ENCODE results near the gene NLRX1. TPM values are rescaled to one million over a fixed set of nuclear protein-coding genes. Genes with fewer than 3 reads are reported as not detected.
"Not testable (repeated sequence)": the region's sequence is repeated elsewhere in the genome, so short reads cannot be mapped to it uniquely, and the experiment has no call there.

The NLRX1 gene
- total RNA-seq, 1 donor from 2014 or later: 1.7 TPM

DNA sequence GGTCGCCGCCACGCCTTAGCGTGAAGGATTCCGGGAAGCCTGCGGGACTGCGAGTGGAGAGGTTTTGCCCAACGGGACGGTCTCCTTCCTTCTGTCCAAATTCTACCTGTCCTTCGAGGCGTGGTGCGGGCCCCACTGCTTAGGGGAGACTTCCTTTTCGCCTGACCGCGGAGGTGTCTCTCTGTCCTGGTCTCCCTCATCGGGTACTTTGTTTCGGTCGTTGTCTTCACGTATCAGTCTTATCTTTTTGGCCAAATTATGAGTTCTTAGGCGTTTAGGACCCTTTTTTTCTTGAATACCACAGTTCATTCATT is 46.8 kb upstream of the NLRX1 start:
- Mint-ChIP-seq H3K9me3 (ENCODE audit: unreplicated experiment) (peaks cover 7% of the 10 kb centered on the region), H3K27ac (ENCODE audit: unreplicated experiment) (peak overlapping the region; percentile 90), H3K36me3 (ENCODE audit: unreplicated experiment) (no peaks in the 10 kb centered on the region), H3K4me1 (ENCODE audit: low read depth, unreplicated experiment) (peaks cover 18% of the 10 kb centered on the region), H3K4me3 (ENCODE audit: unreplicated experiment) (peak overlapping the region; percentile 99), H3K27me3 (ENCODE audit: unreplicated experiment) (peaks cover 3% of the 10 kb centered on the region)
- TF ChIP-seq, protein P1, sequence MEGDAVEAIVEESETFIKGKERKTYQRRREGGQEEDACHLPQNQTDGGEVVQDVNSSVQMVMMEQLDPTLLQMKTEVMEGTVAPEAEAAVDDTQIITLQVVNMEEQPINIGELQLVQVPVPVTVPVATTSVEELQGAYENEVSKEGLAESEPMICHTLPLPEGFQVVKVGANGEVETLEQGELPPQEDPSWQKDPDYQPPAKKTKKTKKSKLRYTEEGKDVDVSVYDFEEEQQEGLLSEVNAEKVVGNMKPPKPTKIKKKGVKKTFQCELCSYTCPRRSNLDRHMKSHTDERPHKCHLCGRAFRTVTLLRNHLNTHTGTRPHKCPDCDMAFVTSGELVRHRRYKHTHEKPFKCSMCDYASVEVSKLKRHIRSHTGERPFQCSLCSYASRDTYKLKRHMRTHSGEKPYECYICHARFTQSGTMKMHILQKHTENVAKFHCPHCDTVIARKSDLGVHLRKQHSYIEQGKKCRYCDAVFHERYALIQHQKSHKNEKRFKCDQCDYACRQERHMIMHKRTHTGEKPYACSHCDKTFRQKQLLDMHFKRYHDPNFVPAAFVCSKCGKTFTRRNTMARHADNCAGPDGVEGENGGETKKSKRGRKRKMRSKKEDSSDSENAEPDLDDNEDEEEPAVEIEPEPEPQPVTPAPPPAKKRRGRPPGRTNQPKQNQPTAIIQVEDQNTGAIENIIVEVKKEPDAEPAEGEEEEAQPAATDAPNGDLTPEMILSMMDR (IDR thresholded peaks at IDR 0.05; ENCODE audit: partially characterized antibody, unreplicated experiment): no peak
- DNase-seq: no peak

- H3K36me3 Mint-ChIP-seq (ENCODE audit: unreplicated experiment): no peaks in the 10 kb centered on the region
- peaks cover 2% of the 10 kb centered on the region for H3K9me3 Mint-ChIP-seq (ENCODE audit: unreplicated experiment)
- no peak for DNase-seq
- H3K27me3 Mint-ChIP-seq (ENCODE audit: unreplicated experiment): peaks cover 1% of the 10 kb centered on the region
- H3K4me3 Mint-ChIP-seq (ENCODE audit: unreplicated experiment): no peak overlapping the region
- peaks cover 11% of the 10 kb centered on the region for H3K4me1 Mint-ChIP-seq (ENCODE audit: low read depth, unreplicated experiment)
- H3K27ac Mint-ChIP-seq (ENCODE audit: unreplicated experiment): no peak overlapping the region
- TF ChIP-seq, protein P1 (IDR thresholded peaks at IDR 0.05; ENCODE audit: partially characterized antibody, unreplicated experiment): no peak
Measured at GRCh38 chr11:119125821-119126220, 42.7 kb upstream of the NLRX1 start.

DNA sequence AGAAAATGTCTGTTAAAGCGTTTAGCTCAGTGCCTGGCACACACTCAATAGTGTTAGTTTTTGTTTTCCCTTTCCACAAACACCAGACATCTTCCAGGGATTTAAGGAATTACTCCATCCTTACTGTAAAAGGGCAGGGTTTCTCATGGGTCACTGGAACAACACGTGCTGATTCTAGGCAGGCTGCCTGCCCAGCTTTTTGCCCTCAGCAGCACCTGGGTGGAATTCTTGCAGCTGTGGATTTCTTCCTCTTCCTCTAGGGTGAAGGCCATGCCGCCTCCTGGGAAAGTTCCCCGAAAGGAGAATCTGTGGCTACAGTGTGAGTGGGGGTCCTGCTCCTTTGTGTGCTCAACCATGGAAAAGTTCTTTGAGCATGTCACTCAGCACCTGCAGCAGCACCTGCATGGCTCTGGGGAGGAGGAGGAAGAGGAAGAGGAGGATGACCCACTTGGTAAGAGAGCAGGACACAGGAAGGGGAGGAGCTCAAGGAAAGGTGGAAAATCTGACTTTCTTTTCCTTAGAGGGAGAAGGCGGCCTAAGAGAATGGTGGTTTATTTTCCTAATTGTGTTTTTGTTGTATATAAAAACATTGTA is 41.8 kb upstream of the NLRX1 start:
- Mint-ChIP-seq H3K4me3 (ENCODE audit: unreplicated experiment) (no peak overlapping the region), H3K9me3 (ENCODE audit: unreplicated experiment) (no peaks in the 10 kb centered on the region), H3K4me1 (ENCODE audit: low read depth, unreplicated experiment) (peaks cover 9% of the 10 kb centered on the region), H3K27ac (ENCODE audit: unreplicated experiment) (no peak overlapping the region), H3K27me3 (ENCODE audit: unreplicated experiment) (no peaks in the 10 kb centered on the region), H3K36me3 (ENCODE audit: unreplicated experiment) (no peaks in the 10 kb centered on the region)
- TF ChIP-seq, protein P1 (IDR thresholded peaks at IDR 0.05; ENCODE audit: partially characterized antibody, unreplicated experiment): no peak
- DNase-seq: no peak

DNA sequence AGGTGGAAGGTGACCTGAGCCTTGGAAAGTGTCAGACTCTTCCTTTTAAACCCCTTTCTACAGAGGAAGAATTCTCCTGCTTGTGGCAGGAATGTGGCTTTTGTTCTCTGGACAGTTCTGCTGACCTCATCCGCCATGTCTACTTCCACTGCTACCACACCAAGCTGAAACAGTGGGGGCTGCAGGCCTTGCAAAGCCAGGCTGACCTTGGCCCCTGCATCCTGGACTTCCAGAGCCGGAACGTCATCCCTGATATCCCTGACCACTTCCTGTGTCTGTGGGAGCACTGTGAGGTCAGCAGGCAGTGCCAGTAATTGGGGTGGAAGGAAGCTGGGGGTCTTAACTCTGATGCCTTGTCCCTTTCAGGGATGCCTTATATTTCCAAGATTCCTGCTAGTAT is 37.9 kb upstream of the NLRX1 start:
- Mint-ChIP-seq H3K36me3 (ENCODE audit: unreplicated experiment) (no peaks in the 10 kb centered on the region), H3K9me3 (ENCODE audit: unreplicated experiment) (no peaks in the 10 kb centered on the region), H3K27me3 (ENCODE audit: unreplicated experiment) (no peaks in the 10 kb centered on the region), H3K4me3 (ENCODE audit: unreplicated experiment) (no peak overlapping the region), H3K27ac (ENCODE audit: unreplicated experiment) (no peak overlapping the region), H3K4me1 (ENCODE audit: low read depth, unreplicated experiment) (no peaks in the 10 kb centered on the region)
- TF ChIP-seq, protein P1 (IDR thresholded peaks at IDR 0.05; ENCODE audit: partially characterized antibody, unreplicated experiment): no peak
- DNase-seq: no peak

DNA sequence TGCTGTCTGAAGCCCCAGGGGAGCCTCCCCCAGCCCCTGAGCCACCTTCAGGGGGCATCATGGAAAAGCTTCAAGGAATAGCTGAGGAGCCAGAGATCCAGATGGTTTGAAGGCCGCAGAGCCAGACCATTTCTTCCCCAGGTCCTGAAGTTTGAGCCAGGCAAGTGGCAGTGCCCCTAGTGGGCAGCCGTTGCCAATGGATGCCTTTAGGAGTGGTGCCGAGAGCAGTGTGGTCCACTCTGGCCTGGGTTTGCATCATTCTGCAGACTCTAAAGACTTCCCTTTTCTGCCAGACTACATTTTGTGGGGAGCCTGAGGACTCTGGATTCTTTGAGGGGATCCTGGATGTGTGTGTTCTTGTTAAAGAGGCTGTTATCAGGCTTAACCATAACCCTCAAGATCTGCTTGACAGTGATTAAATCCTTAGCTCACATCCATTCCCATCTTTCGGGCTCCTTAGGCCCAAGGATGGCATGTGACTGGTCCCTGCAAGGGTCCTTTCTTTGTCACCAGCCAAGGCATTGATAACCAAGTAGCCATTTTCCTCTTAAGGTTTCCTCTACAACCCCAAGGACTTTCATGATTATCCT is 34.0 kb upstream of the NLRX1 start:
- H3K4me3 Mint-ChIP-seq (ENCODE audit: unreplicated experiment): no peak overlapping the region
- H3K9me3 Mint-ChIP-seq (ENCODE audit: unreplicated experiment): no peaks in the 10 kb centered on the region
- DNase-seq: no peak
- no peaks in the 10 kb centered on the region for H3K27me3 Mint-ChIP-seq (ENCODE audit: unreplicated experiment)
- TF ChIP-seq, protein P1 (IDR thresholded peaks at IDR 0.05; ENCODE audit: partially characterized antibody, unreplicated experiment): peak; percentile 51
- H3K27ac Mint-ChIP-seq (ENCODE audit: unreplicated experiment): no peak overlapping the region
- no peaks in the 10 kb centered on the region for H3K36me3 Mint-ChIP-seq (ENCODE audit: unreplicated experiment)
- no peaks in the 10 kb centered on the region for H3K4me1 Mint-ChIP-seq (ENCODE audit: low read depth, unreplicated experiment)

GRCh38 chr11:119139276-119139675 is 29.2 kb upstream of the NLRX1 start:
- not testable (repeated sequence) for H3K27ac Mint-ChIP-seq (ENCODE audit: unreplicated experiment); H3K9me3 Mint-ChIP-seq (ENCODE audit: unreplicated experiment); H3K36me3 Mint-ChIP-seq (ENCODE audit: unreplicated experiment); H3K4me1 Mint-ChIP-seq (ENCODE audit: low read depth, unreplicated experiment); DNase-seq; H3K4me3 Mint-ChIP-seq (ENCODE audit: unreplicated experiment); H3K27me3 Mint-ChIP-seq (ENCODE audit: unreplicated experiment)

All from glutamatergic neuron (in vitro differentiated cells).